CD4-positive, CD25-positive, alpha-beta regulatory T cell (primary cell): ENCODE results near the gene ENOSF1. TPM values are rescaled to one million over a fixed set of nuclear protein-coding genes. Genes with fewer than 3 reads are reported as not detected.

Experiments used
- ATAC-seq, 2 donors: fragments of 150-1000 bp; cut with Tn5 transposase; one replicate each; pipeline ENCODE4 v1.10.0; 2021; ENCODE audit warnings: low read depth in 2 of 2, moderate number of reproducible peaks in 2 of 2, moderate library complexity in 1 of 2
- DNase-seq, 3 donors: peaks; one replicate each; pipeline versions ENCODE4 v3.0.0 to v3.0.0-alpha.2; 2012 to 2022; ENCODE audit warnings: mixed read lengths in 1 of 3
- H3K27ac ChIP-seq: one replicate; pipeline ENCODE4 v1.7.0; 2013; ENCODE audit warnings: mild to moderate bottlenecking, low read length; ENCODE audit not compliant: insufficient read depth, poor library complexity, severe bottlenecking
- H3K27me3 ChIP-seq: one replicate; pipeline ENCODE4 v1.7.0; 2013; ENCODE audit warnings: low read length; ENCODE audit not compliant: control insufficient read depth, insufficient read depth
- H3K36me3 ChIP-seq: one replicate; pipeline ENCODE4 v1.7.0; 2013; ENCODE audit warnings: mild to moderate bottlenecking, low read length, moderate library complexity; ENCODE audit not compliant: control insufficient read depth, insufficient read depth
- H3K4me1 ChIP-seq: 2 replicates; pipeline ENCODE4 v1.7.0; 2013; ENCODE audit warnings: mild to moderate bottlenecking, low read length; ENCODE audit not compliant: insufficient read depth, control insufficient read depth, poor library complexity, severe bottlenecking
- H3K4me3 ChIP-seq: one replicate; pipeline ENCODE4 v1.7.0; 2013; ENCODE audit warnings: low read depth, mild to moderate bottlenecking, low read length, moderate library complexity
- H3K9me3 ChIP-seq, 2 experiments: 1 replicate in 1 of 2; 2 replicates in 1 of 2; pipeline ENCODE4 v1.7.0; 2013; ENCODE audit warnings: low read length in 2 of 2, mild to moderate bottlenecking in 1 of 2, moderate library complexity in 1 of 2; ENCODE audit not compliant: control insufficient read depth in 2 of 2
- H3K27ac Mint-ChIP-seq, 3 donors: one replicate each; pipeline ENCODE4 v1.8.0; 2020 to 2022; ENCODE audit warnings: mild to moderate bottlenecking in 3 of 3, mixed read lengths in 3 of 3, moderate library complexity in 2 of 3
- H3K27me3 Mint-ChIP-seq: one replicate; pipeline ENCODE4 v1.8.0; 2022; ENCODE audit warnings: mild to moderate bottlenecking, mixed read lengths
- H3K36me3 Mint-ChIP-seq: one replicate; pipeline ENCODE4 v1.8.0; 2020; ENCODE audit warnings: mixed read lengths
- H3K4me1 Mint-ChIP-seq, 4 donors: one replicate each; pipeline ENCODE4 v1.8.0; 2020 to 2022; ENCODE audit warnings: mixed read lengths in 4 of 4, mild to moderate bottlenecking in 1 of 4
- H3K4me3 Mint-ChIP-seq, 4 donors: one replicate each; pipeline ENCODE4 v1.8.0; 2020 to 2022; ENCODE audit warnings: mild to moderate bottlenecking in 4 of 4, mixed read lengths in 4 of 4, moderate library complexity in 3 of 4
- H3K9me3 Mint-ChIP-seq, 7 donors: one replicate each; pipeline ENCODE4 v1.8.0; 2020 to 2022; ENCODE audit warnings: mixed read lengths in 7 of 7, mild to moderate bottlenecking in 3 of 7, moderate library complexity in 2 of 7
- polyA plus RNA-seq, 4 donors: library from polyadenylated mRNA; unstranded; fragments of 300-500 nt; fragmentation: Illumina TruSeq; gene quantifications; one replicate each; pipeline ENCODE4 v1.2.3, GENCODE V29; 2021
- total RNA-seq: library from RNA; stranded (reverse); gene quantifications from one replicate; pipeline ENCODE4 v1.2.3, GENCODE V29; 2022

The ENOSF1 gene
- total and polyA plus RNA-seq, 5 donors from 2014 or later, result 6.1 to 58.4 (median 9.8) TPM

DNA sequence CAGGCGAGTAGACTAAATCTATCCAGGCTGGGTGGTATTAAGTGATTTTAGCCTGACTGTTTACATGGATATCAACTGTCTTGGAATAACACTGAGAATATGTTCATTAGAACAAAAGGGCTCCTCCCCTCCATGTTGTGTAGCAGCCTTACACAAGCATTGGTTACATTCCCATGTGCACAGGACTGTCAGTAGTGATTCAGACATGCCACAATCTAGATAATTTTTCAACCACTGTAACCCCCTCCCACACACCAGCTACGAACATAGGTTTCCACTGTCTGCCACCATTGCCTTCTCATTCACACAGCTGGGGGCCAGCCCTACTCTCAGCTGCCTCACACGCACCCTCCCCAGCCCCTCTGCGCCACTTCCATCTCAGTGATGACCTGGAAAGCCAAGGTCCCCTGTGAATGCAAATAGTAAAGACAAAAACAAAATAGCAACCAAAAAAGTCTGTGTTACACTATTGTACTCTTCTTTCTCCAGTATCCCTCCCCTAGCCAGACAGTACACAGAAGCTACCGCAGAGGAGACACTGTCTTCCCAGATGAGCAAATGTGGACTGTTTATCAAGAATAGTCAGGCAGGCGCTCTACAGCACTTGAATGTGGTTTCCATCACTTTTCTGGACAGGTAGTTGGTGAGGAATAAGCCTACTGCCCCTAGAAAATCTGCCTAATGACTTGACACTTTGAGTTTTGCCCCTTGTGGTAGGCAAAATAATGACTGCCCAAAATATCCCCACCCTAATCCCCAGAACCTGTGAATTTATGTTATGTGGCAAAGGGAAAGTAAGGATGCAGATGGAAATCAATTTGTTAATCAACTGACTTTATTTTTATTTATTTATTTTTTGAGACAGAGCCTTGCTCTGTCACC, 82.9 kb downstream of the ENOSF1 start:
- Mint-ChIP-seq H3K36me3 (no peaks in the 10 kb centered on the region), H3K4me3 (no peak overlapping the region), H3K27me3 (peaks cover 37% of the 10 kb centered on the region), H3K4me1 (peaks cover 0 to 5% (median 0%) of the 10 kb centered on the region in 4 donors), H3K9me3 (peaks cover 0 to 5% (median 0%) of the 10 kb centered on the region in 7 donors), H3K27ac (no peak overlapping the region)
- no peaks in the 10 kb centered on the region for H3K9me3 ChIP-seq
- H3K4me1 ChIP-seq, result no peaks in the 10 kb centered on the region
- H3K36me3 ChIP-seq, result no peaks in the 10 kb centered on the region
- DNase-seq, result no peak
- H3K4me3 ChIP-seq, result no peak overlapping the region
- ATAC-seq, result no peak
- no peaks in the 10 kb centered on the region for H3K27me3 ChIP-seq
- H3K27ac ChIP-seq, result no peak overlapping the region

DNA sequence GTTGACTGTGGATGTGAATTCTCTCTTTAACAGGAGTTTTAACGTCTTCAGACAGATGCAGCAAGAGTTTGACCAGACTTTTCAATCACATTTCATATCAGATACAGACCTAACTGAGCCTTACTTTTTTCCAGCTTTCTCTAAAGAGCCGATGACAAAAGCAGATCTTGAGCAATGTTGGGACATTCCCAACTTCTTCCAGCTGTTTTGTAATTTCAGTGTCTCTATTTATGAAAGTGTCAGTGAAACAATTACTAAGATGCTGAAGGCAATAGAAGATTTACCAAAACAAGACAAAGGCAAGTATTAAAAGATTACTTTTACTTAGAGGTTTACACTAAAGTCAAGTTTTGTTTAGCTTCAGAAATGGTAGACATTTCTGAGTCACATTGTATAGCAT, 85.2 kb downstream of the ENOSF1 start:
- no peak for DNase-seq
- Mint-ChIP-seq H3K4me3 (no peak overlapping the region), H3K4me1 (peaks cover 0 to 5% (median 4%) of the 10 kb centered on the region in 4 donors), H3K36me3 (no peaks in the 10 kb centered on the region), H3K27me3 (peaks cover 44% of the 10 kb centered on the region), H3K27ac (no peak overlapping the region), H3K9me3 (peaks cover 0 to 5% (median 0%) of the 10 kb centered on the region in 7 donors)
- peaks cover 3% of the 10 kb centered on the region for H3K27me3 ChIP-seq
- no peaks in the 10 kb centered on the region for H3K36me3 ChIP-seq
- H3K27ac ChIP-seq, result no peak overlapping the region
- ATAC-seq, result no peak
- no peak overlapping the region for H3K4me3 ChIP-seq
- no peaks in the 10 kb centered on the region for H3K4me1 ChIP-seq
- no peaks in the 10 kb centered on the region for H3K9me3 ChIP-seq

DNA sequence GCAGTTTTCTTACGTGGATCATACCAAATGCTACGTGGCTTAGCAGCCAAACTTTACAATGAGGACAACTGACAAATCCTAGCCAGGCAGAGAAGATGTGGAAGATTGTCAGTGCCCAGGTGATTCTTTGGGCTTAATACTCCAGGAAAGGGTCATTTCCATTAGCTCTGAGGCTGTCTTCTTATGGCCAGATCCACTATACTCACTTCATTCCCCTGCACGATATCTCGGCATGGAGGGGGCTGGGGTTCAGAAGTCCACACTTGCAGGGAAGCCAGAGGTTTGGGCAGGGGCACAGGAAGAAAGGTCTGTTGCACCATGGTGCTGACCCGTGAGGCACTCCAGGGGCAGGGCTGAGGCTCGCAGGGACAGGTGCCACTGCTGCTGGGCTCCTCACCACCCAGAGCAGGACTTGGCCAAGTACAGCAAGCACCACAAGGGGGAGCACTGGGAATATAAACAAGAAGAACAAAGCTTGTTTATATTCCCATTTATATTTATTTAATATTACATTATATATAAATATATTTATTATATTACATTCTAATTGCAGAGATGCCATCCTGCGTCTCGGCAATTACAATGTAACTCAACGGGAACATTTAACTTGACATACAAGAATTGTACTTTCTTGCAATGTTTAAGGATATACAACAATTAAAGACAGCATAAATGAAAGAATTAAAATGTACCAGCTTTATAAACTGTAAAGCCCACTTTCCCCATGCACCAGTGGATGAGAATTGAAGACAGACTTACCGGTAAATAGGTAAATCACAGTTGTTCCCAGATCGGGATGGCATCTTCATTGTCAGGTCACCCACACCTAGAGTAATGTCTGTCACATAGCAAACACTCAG, 88.4 kb downstream of the ENOSF1 start:
- Mint-ChIP-seq H3K27ac (no peak overlapping the region), H3K36me3 (no peaks in the 10 kb centered on the region), H3K27me3 (peaks cover 45% of the 10 kb centered on the region), H3K9me3 (no peaks in the 10 kb centered on the region), H3K4me3 (no peak overlapping the region), H3K4me1 (peaks cover 0 to 6% (median 4%) of the 10 kb centered on the region in 4 donors)
- Histone ChIP-seq H3K36me3 (no peaks in the 10 kb centered on the region), H3K9me3 (no peaks in the 10 kb centered on the region), H3K4me3 (no peak overlapping the region), H3K27ac (no peak overlapping the region), H3K27me3 (peaks cover 5% of the 10 kb centered on the region), H3K4me1 (no peaks in the 10 kb centered on the region)
- ATAC-seq (peak; percentile 55 to 56), DNase-seq (peak; percentile 17 to 72 (median 36))

DNA sequence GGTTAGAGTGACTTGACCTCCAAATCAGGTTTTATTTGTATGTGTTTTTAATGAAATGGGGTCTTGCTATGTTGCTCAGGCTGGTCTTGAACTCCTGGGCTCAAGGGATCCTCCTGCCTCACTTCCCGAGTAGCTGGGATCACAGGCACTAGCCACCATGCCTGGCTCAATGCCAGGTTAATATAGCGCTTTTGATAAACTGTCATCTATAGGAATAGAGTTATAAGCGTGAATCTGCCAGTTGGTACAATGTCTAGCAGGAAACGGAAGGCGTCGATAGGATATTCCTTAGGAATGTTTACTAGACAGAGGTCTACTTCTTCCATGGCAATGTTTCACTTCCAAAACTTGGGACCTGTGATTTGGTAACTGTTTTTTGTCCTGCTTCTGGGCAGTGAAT, 90.1 kb downstream of the ENOSF1 start:
- Histone ChIP-seq H3K4me3 (no peak overlapping the region), H3K4me1 (no peaks in the 10 kb centered on the region), H3K27ac (no peak overlapping the region), H3K36me3 (no peaks in the 10 kb centered on the region), H3K9me3 (no peaks in the 10 kb centered on the region), H3K27me3 (peaks cover 5% of the 10 kb centered on the region)
- Mint-ChIP-seq H3K27ac (no peak overlapping the region), H3K27me3 (peaks cover 35% of the 10 kb centered on the region), H3K4me3 (no peak overlapping the region), H3K36me3 (no peaks in the 10 kb centered on the region), H3K4me1 (peaks cover 0 to 10% (median 4%) of the 10 kb centered on the region in 4 donors), H3K9me3 (no peaks in the 10 kb centered on the region)
- ATAC-seq, result no peak
- no peak for DNase-seq

DNA sequence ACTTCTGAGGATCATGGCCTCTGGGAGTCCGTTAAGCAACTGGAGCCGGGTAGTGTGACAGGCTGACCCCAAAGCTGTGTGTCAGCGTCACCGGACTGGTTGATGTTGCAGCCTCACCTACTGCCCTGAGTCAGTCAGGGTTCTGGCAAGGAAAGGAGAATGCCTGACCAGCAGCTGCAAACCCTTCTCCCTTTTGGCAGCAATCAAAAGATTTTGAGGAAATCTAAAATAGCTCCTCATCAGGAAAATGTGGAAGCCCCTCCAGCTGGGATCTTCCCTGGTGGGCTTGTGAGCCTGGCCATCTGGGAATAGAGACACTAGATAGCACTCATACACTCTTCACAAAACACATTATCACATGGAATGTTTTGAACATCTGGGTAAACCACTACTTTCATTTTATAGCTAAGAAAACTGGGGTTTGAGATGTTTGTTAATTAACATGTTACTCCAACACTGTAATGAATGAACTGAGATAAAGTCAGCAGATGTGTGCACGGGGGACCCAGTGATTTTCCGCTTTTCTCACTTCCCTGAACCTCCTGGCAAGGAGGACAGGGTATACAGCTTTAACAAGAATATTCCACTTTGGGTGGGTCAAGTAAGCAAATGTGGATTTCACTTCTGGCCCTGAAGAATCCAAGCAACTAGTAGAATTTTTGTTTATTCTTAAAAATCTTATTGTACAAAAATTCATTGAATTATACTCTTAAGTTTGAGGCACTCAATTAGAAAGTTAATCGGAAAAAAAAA, 91.0 kb downstream of the ENOSF1 start:
- Mint-ChIP-seq H3K36me3 (no peaks in the 10 kb centered on the region), H3K27ac (no peak overlapping the region), H3K4me3 (no peak overlapping the region), H3K4me1 (peaks cover 0 to 6% (median 4%) of the 10 kb centered on the region in 4 donors), H3K27me3 (peaks cover 33% of the 10 kb centered on the region), H3K9me3 (no peaks in the 10 kb centered on the region)
- no peak for ATAC-seq
- Histone ChIP-seq H3K27me3 (peaks cover 5% of the 10 kb centered on the region), H3K4me3 (no peak overlapping the region), H3K9me3 (no peaks in the 10 kb centered on the region), H3K4me1 (no peaks in the 10 kb centered on the region), H3K27ac (no peak overlapping the region), H3K36me3 (no peaks in the 10 kb centered on the region)
- DNase-seq, result no peak

Other genes starting within 250 kb of the ENOSF1 start
- not detected for gene COLEC12, start 211.9 kb downstream of the ENOSF1 start, total RNA-seq
- not detected for gene COLEC12, start 211.9 kb downstream of the ENOSF1 start, polyA plus RNA-seq
- not detected for gene CETN1, start 132.2 kb downstream of the ENOSF1 start, total RNA-seq
- gene CETN1, start 132.2 kb downstream of the ENOSF1 start, polyA plus RNA-seq, result not detected
- gene CLUL1, start 115.6 kb downstream of the ENOSF1 start, total RNA-seq, result not detected
- gene CLUL1, start 115.6 kb downstream of the ENOSF1 start, polyA plus RNA-seq, result not detected
- gene TYMS, start 55.0 kb downstream of the ENOSF1 start, total RNA-seq, result 7.3 TPM
- gene TYMS, start 55.0 kb downstream of the ENOSF1 start, polyA plus RNA-seq, result 10 to 100 TPM in 2 of 4 donors, 1 to 10 TPM in 2; 4.9 to 14.4 (median 10.1) TPM
- 4.1 TPM for gene YES1, start 99.6 kb upstream of the ENOSF1 start, total RNA-seq
- gene YES1, start 99.6 kb upstream of the ENOSF1 start, polyA plus RNA-seq, result 1 to 10 TPM in 2 of 4 donors, under 1 TPM in 2; 0.23 to 2.1 (median 1.2) TPM
- not detected for gene ADCYAP1, start 192.2 kb upstream of the ENOSF1 start, total RNA-seq
- not detected for gene ADCYAP1, start 192.2 kb upstream of the ENOSF1 start, polyA plus RNA-seq